B cell (primary cell): ENCODE data around the gene HMGXB3. TPM values are rescaled to one million over a fixed set of nuclear protein-coding genes. Genes with fewer than 3 reads are reported as not detected.

Source experiments
- ATAC-seq: fragments of 200-7000 bp; cut with Tn5 transposase; one replicate; pipeline ENCODE4 v1.10.0; 2021; ENCODE audit warnings: low read depth, mild to moderate bottlenecking, moderate number of reproducible peaks, moderate library complexity
- CTCF ChIA-PET: fragments of 350-600 bp; sonication (Branson Sonifier 250); formaldehyde crosslinking; loops from one replicate; lab custom pipeline; 2021; ENCODE audit warnings: antibody characterized with exemption, inconsistent platforms; lab: Charles Lee
- POLR2A ChIA-PET: fragments of 350-600 bp; sonication (Branson Sonifier 250); formaldehyde crosslinking; loops from one replicate; lab custom pipeline; 2021; ENCODE audit warnings: antibody characterized with exemption; lab: Charles Lee
- DNase-seq: peaks from one replicate; pipeline ENCODE4 v3.0.0; 2013
- H2AFZ ChIP-seq: 2 replicates; pipeline ENCODE4 v1.6.1; 2012; ENCODE audit warnings: mild to moderate bottlenecking, low read depth, low read length; ENCODE audit not compliant: insufficient read depth, poor library complexity, severe bottlenecking
- H3K27ac ChIP-seq, 2 donors: 1 replicate in 1 of 2; 2 replicates in 1 of 2; pipeline ENCODE4 v1.5.1; 2012 to 2013; ENCODE audit warnings: low read length in 2 of 2, mild to moderate bottlenecking in 2 of 2, moderate library complexity in 1 of 2
- H3K27me3 ChIP-seq, 4 experiments: fragments of 200-600 bp in 1 of 4; sonication (generic) in 1 of 4; replicated peaks in 1 of 4; 1 replicate in 2 of 4; 2 replicates in 2 of 4; pipeline versions ENCODE4 v1.6.1 to v1.7.0; 2013 to 2016; ENCODE audit warnings: low read length in 3 of 4, mild to moderate bottlenecking in 2 of 4, mixed read lengths in 1 of 4, moderate library complexity in 1 of 4; ENCODE audit not compliant: insufficient read depth in 4 of 4, control insufficient read depth in 3 of 4; ENCODE audit errors: control extremely low read depth in 1 of 4
- H3K36me3 ChIP-seq, 2 experiments: replicated peaks in 1 of 2; 1 replicate in 1 of 2; 2 replicates in 1 of 2; pipeline versions ENCODE4 v1.6.1 to v1.7.1; 2013; ENCODE audit warnings: low read length in 1 of 2; ENCODE audit not compliant: insufficient read depth in 2 of 2, control insufficient read depth in 1 of 2; ENCODE audit errors: control extremely low read depth in 1 of 2, extremely low read depth in 1 of 2
- H3K4me1 ChIP-seq, 2 donors: fragments of 200-600 bp in 1 of 2; sonication (generic) in 1 of 2; 1 replicate in 1 of 2; 2 replicates in 1 of 2; pipeline versions ENCODE4 v1.5.1 to v1.6.1; 2013 to 2017; ENCODE audit warnings: low read length in 2 of 2; ENCODE audit not compliant: control insufficient read depth in 2 of 2, insufficient read depth in 2 of 2
- H3K4me2 ChIP-seq: replicated peaks from 2 replicates; pipeline ENCODE3; 2012; ENCODE audit warnings: mild to moderate bottlenecking, low read depth, low read length; ENCODE audit not compliant: poor library complexity, severe bottlenecking
- H3K4me3 ChIP-seq, 5 experiments: fragments of 200-600 bp in 1 of 5; sonication (generic) in 1 of 5; 1 replicate in 3 of 5; 2 replicates in 2 of 5; pipeline versions ENCODE4 v1.5.1 to v1.7.0; 2011 to 2016; ENCODE audit warnings: low read length in 4 of 5, mild to moderate bottlenecking in 4 of 5, low read depth in 2 of 5, control low read depth in 1 of 5, moderate library complexity in 1 of 5; ENCODE audit not compliant: insufficient read depth in 1 of 5; ENCODE audit errors: control extremely low read depth in 1 of 5, extremely low read depth in 1 of 5
- H3K79me2 ChIP-seq: fragments of 200-600 bp; sonication (generic); one replicate; pipeline ENCODE4 v1.6.0; 2016; ENCODE audit warnings: low read length; ENCODE audit not compliant: control insufficient read depth, insufficient read depth
- H3K9ac ChIP-seq: fragments of 200-600 bp; sonication (generic); 2 replicates; pipeline ENCODE4 v1.6.1; 2017; ENCODE audit warnings: mild to moderate bottlenecking, low read length, moderate library complexity
- H3K9me3 ChIP-seq, 3 donors: one replicate each; pipeline versions ENCODE4 v1.6.1 to v1.7.1; 2013; ENCODE audit warnings: low read length in 2 of 3; ENCODE audit not compliant: control insufficient read depth in 2 of 3, insufficient read depth in 1 of 3; ENCODE audit errors: control extremely low read depth in 1 of 3
- H4K20me1 ChIP-seq: 2 replicates; pipeline ENCODE4 v1.6.0; 2012; ENCODE audit warnings: mild to moderate bottlenecking, low read length; ENCODE audit not compliant: insufficient read depth, control insufficient read depth, poor library complexity, severe bottlenecking
- H3K27ac Mint-ChIP-seq: one replicate; pipeline ENCODE4 v1.8.0; 2021; ENCODE audit warnings: mixed read lengths
- H3K27me3 Mint-ChIP-seq: one replicate; pipeline ENCODE4 v1.8.0; 2021; ENCODE audit warnings: mixed read lengths
- H3K4me1 Mint-ChIP-seq: one replicate; pipeline ENCODE4 v1.8.0; 2021; ENCODE audit warnings: mixed read lengths
- H3K4me3 Mint-ChIP-seq: one replicate; pipeline ENCODE4 v1.8.0; 2021; ENCODE audit warnings: mixed read lengths
- H3K9me3 Mint-ChIP-seq: one replicate; pipeline ENCODE4 v1.8.0; 2022; ENCODE audit warnings: mixed read lengths; ENCODE audit not compliant: insufficient read depth
- EZH2 ChIP-seq: IDR thresholded peaks from 2 replicates; pipeline ENCODE4 v1.6.1; 2012; ENCODE audit warnings: borderline replicate concordance, low read depth, mild to moderate bottlenecking, moderate library complexity, low read length; ENCODE audit not compliant: insufficient read depth, poor library complexity, severe bottlenecking
- WGBS: methylation state at CpG from one replicate; pipeline ENCODE4 v1.1.5; 2013; ENCODE audit warnings: missing lambda C conversion rate; ENCODE audit not compliant: insufficient coverage; 5-methylcytosine and 5-hydroxymethylcytosine counted together
- intact Hi-C: fragments of 100-400 bp; cut with micrococcal nuclease; formaldehyde crosslinking; loops from one replicate; pipeline ENCODE4 v1.10.0; 2022
- polyA plus RNA-seq: library from polyadenylated mRNA; depleted of rRNA; stranded (reverse); fragments of >200 nt; gene quantifications from 2 replicates; pipeline ENCODE4 v1.2.3, GENCODE V29; 2012
- total RNA-seq, 2 donors: library from RNA; stranded (reverse); fragments of 120-200 nt in 1 of 2; gene quantifications; 1 replicate in 1 of 2; 2 replicates in 1 of 2; pipeline versions ENCODE4 v1.2.3 to v1.2.4, GENCODE V29; 2013 to 2022
- TF ChIP-seq, protein P1 (sequence below): fragments of 200-600 bp; IDR thresholded peaks from one replicate; pipeline ENCODE4 v1.8.0; 2022; ENCODE audit warnings: antibody characterized with exemption, mild to moderate bottlenecking

HMGXB3 gene
- total and polyA plus RNA-seq, 2 donors (not counting 1 experiment from before 2014, with no cell fraction given), result 28.5 to 35.7 TPM

GRCh38 chr5:149981206-149981605 is 19.3 kb upstream of the HMGXB3 start:
- H4K20me1 ChIP-seq, result peaks cover 2% of the 10 kb centered on the region
- no peak overlapping the region for H3K4me3 ChIP-seq
- ATAC-seq (no peak), DNase-seq (no peak)
- H3K27ac ChIP-seq, result no peak overlapping the region
- intact Hi-C loops, result no loop called here
- TF ChIP-seq, protein P1, sequence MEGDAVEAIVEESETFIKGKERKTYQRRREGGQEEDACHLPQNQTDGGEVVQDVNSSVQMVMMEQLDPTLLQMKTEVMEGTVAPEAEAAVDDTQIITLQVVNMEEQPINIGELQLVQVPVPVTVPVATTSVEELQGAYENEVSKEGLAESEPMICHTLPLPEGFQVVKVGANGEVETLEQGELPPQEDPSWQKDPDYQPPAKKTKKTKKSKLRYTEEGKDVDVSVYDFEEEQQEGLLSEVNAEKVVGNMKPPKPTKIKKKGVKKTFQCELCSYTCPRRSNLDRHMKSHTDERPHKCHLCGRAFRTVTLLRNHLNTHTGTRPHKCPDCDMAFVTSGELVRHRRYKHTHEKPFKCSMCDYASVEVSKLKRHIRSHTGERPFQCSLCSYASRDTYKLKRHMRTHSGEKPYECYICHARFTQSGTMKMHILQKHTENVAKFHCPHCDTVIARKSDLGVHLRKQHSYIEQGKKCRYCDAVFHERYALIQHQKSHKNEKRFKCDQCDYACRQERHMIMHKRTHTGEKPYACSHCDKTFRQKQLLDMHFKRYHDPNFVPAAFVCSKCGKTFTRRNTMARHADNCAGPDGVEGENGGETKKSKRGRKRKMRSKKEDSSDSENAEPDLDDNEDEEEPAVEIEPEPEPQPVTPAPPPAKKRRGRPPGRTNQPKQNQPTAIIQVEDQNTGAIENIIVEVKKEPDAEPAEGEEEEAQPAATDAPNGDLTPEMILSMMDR, result no peak
- TF ChIP-seq EZH2, result no peak
- ChIA-PET CTCF (interaction anchor here (1.4 to 2.3 kb wide), 4 partner anchors 9 to 128 kb away, joined by 5 to 11 read pairs (median 7); no protein-coding TSS in a partner anchor), POLR2A (interaction anchor here (0.9 kb wide), 1 partner anchor 13 kb away, joined by 3 read pairs; no protein-coding TSS in a partner anchor)
- H3K27ac Mint-ChIP-seq, result no peak overlapping the region
- no peaks in the 10 kb centered on the region for H3K9me3 ChIP-seq
- no peak overlapping the region for H3K9ac ChIP-seq
- H3K4me2 ChIP-seq, result no peak overlapping the region
- no peaks in the 10 kb centered on the region for H3K4me1 Mint-ChIP-seq
- H3K36me3 ChIP-seq, result peaks cover 3 to 43% of the 10 kb centered on the region in 2 experiments
- H2AFZ ChIP-seq, result no peak overlapping the region
- 83% methylated on average over 1 of the region's 3 CpGs for WGBS
- no peaks in the 10 kb centered on the region for H3K9me3 Mint-ChIP-seq
- H3K4me3 Mint-ChIP-seq, result no peak overlapping the region
- no peaks in the 10 kb centered on the region for H3K27me3 Mint-ChIP-seq
- no peaks in the 10 kb centered on the region for H3K4me1 ChIP-seq
- H3K79me2 ChIP-seq, result no peaks in the 10 kb centered on the region
- no peaks in the 10 kb centered on the region for H3K27me3 ChIP-seq

DNA sequence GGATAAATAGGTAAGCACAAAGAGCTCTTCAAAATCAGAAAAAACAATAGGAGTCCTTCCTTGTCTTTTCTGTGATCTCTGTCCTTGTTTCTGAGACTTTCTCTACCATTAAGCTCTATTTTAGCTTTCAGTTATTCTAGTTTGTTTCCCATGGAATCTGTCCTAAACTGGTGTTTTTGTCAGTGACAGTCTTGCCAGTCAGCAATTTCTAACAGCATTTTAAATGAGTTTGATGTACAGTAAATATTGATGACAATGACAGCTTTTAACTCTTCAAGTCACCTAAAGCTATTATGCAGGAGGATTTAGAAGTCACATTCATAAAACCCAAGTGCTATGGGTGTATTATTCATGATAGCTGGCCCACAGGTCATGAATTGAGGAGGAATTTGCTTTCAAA is 18.0 kb upstream of the HMGXB3 start:
- Mint-ChIP-seq H3K27ac (no peak overlapping the region), H3K27me3 (no peaks in the 10 kb centered on the region), H3K4me3 (no peak overlapping the region), H3K4me1 (no peaks in the 10 kb centered on the region), H3K9me3 (no peaks in the 10 kb centered on the region)
- CTCF ChIA-PET, result interaction anchor here (1.7 to 2.3 kb wide), 4 partner anchors 8 to 130 kb away, joined by 5 to 11 read pairs (median 6); partner anchors contain the start of gene SLC26A2
- Histone ChIP-seq H3K9ac (no peak overlapping the region), H3K36me3 (peaks cover 3 to 38% of the 10 kb centered on the region in 2 experiments), H4K20me1 (no peaks in the 10 kb centered on the region), H3K79me2 (no peaks in the 10 kb centered on the region), H3K9me3 (no peaks in the 10 kb centered on the region), H3K4me2 (no peak overlapping the region), H3K27me3 (no peaks in the 10 kb centered on the region), H3K27ac (no peak overlapping the region), H2AFZ (no peak overlapping the region), H3K4me1 (no peaks in the 10 kb centered on the region), H3K4me3 (no peak overlapping the region)
- no peak for ATAC-seq
- no peak for TF ChIP-seq EZH2
- TF ChIP-seq, protein P1, result no peak
- DNase-seq, result no peak
- POLR2A ChIA-PET, result no interaction called here
- intact Hi-C loops, result no loop called here
